ENCODE results near the gene WDFY4.

WDFY4 gene

DNA sequence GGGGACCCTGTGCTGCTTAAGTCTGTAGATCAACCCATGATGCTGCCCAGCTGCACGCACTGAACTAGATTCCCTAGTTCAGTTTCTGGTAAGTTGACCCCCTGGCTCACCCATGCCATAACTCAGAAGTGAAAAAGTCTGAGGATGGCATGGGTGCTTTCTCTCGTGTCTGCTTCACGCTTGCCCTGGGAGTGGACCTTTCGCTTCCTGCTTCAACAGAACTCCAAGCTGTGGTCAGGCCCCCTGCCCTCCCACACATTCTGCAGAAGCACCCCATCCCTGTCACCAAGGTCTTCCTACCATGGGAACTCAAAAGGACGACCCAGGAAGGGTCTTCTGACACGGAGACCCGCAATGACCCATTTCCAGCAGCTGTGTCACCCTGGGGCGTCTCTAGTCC is 215.1 kb downstream of the WDFY4 start:
- Histone ChIP-seq H3K9ac (ENCODE audit: low read depth, low read length) (no peak overlapping the region), H3K4me1 (ENCODE audit: insufficient read depth, low read length) (no peaks in the 10 kb centered on the region), H3K9me3 (ENCODE audit: control insufficient read depth, insufficient read depth, low read length) (no peaks in the 10 kb centered on the region), H3K36me3 (ENCODE audit: insufficient read depth, low read length) (no peaks in the 10 kb centered on the region)

DNA sequence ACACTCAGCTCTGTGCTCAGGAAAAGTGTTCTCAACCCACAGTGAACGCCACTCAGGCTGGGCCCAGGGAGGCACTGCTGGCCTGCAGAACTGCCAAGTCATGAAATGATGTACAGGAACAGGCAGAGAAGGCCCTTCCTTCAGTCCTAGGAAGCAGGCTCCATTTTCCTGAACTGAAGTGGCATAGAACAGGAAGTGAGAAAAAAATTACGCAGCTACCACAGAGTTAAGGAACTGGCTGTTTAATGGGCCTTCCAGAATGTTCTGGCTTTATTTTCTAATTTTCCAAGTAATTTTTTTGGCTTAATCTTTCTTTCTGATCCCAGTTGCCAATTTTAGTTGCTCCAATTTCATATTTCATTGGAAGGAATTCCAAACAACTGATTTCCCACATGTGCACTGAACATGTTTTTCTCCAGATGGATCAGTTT is 215.7 kb downstream of the WDFY4 start:
- H3K36me3 ChIP-seq (ENCODE audit: insufficient read depth, low read length) = no peaks in the 10 kb centered on the region
- H3K4me1 ChIP-seq (ENCODE audit: insufficient read depth, low read length) = no peaks in the 10 kb centered on the region
- H3K9me3 ChIP-seq (ENCODE audit: control insufficient read depth, insufficient read depth, low read length) = no peaks in the 10 kb centered on the region
- H3K9ac ChIP-seq (ENCODE audit: low read depth, low read length) = no peak overlapping the region

DNA sequence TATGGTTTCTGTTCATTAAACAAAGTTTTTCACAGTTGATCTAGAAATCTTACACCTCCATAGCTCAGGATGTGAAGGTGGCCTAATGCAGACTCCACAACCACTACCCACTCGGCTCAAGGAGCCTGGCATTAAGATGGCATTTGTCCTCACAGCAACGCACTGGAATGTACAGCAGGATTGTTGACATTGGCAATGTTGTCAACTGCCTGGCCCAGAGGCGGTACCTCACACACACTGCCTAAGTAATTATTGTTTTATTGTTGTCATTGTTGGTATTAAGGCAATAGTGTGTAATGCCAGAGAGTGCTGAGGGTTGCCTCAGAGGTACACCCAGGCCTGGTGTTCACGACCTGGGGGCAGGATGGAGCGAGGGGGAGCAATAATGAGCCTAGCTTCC is 216.6 kb downstream of the WDFY4 start:
- H3K9ac ChIP-seq (ENCODE audit: low read depth, low read length) = no peak overlapping the region

DNA sequence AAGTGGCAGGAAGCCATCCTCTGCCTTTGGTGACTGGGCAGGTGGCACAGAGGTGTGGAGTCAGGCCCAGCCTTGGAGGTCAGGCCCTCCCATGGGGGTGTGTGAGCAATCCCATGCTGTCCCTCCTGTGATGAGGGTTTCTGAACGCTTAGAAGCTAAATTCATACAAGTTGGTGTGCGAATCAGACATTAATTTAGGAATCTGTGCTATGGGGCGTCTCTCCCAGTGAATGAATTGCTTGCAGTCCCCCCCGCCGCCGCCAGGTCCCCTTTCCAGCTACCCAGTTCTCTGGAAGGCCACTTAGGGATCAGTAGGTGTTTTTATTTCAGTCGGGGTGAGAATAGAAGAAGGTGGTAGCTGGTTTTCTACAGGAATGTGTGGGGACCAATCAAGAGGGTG is 217.4 kb downstream of the WDFY4 start:
- Histone ChIP-seq H3K4me1 (ENCODE audit: insufficient read depth, low read length) (no peaks in the 10 kb centered on the region), H3K9ac (ENCODE audit: low read depth, low read length) (no peak overlapping the region), H3K36me3 (ENCODE audit: insufficient read depth, low read length) (no peaks in the 10 kb centered on the region)

More for the DNA sequence above, 216.6 kb downstream of the WDFY4 start:
- no peaks in the 10 kb centered on the region for H3K36me3 ChIP-seq (ENCODE audit: insufficient read depth, low read length)
- no peaks in the 10 kb centered on the region for H3K4me1 ChIP-seq (ENCODE audit: insufficient read depth, low read length)
- no peaks in the 10 kb centered on the region for H3K9me3 ChIP-seq (ENCODE audit: control insufficient read depth, insufficient read depth, low read length)

DNA sequence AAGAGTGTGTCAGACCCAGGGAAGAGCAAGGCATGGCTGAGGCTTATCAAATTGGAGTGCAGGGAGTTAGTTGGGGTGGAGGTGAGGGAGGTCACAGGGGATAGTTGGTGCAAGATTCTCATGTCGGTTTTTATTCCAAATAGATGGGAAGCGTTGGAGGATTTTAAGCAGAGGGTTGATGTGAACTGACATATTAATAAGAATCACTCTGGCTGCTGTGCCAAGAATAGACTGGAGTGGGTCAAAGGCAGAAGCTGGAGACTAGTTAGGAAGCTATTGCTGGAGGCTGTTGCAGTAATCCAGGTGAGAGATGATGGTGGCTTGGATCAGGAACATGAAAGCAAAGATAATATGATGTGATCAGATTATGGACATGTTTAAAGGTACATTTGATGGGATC is 218.5 kb downstream of the WDFY4 start:
- H3K9me3 ChIP-seq (ENCODE audit: control insufficient read depth, insufficient read depth, low read length) = no peaks in the 10 kb centered on the region
- H3K4me1 ChIP-seq (ENCODE audit: insufficient read depth, low read length) = no peaks in the 10 kb centered on the region
- no peak overlapping the region for H3K9ac ChIP-seq (ENCODE audit: low read depth, low read length)
- no peaks in the 10 kb centered on the region for H3K36me3 ChIP-seq (ENCODE audit: insufficient read depth, low read length)

More for the DNA sequence above, 217.4 kb downstream of the WDFY4 start:
- no peaks in the 10 kb centered on the region for H3K9me3 ChIP-seq (ENCODE audit: control insufficient read depth, insufficient read depth, low read length)

DNA sequence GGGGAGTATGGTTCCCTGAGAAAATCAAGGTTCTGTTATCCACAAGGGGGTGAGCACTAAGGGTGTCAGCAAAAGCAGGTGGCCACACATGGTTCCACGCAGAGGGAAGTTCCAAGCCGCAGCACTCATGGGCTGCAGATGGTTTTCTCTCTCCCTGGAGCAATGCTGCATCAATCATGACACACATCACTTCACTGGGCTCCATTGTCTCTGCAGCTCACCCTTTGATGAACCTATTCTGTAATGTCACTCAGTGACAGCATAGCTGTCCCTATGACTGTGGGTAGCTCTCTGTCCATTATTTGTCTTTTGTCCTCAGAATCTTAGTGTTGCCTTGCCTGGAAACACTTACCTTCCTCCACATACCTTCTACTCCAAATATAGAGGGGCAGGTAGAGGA is 220.2 kb downstream of the WDFY4 start:
- Histone ChIP-seq H3K4me1 (ENCODE audit: insufficient read depth, low read length) (no peaks in the 10 kb centered on the region), H3K9ac (ENCODE audit: low read depth, low read length) (no peak overlapping the region), H3K9me3 (ENCODE audit: control insufficient read depth, insufficient read depth, low read length) (no peaks in the 10 kb centered on the region), H3K36me3 (ENCODE audit: insufficient read depth, low read length) (no peaks in the 10 kb centered on the region)

DNA sequence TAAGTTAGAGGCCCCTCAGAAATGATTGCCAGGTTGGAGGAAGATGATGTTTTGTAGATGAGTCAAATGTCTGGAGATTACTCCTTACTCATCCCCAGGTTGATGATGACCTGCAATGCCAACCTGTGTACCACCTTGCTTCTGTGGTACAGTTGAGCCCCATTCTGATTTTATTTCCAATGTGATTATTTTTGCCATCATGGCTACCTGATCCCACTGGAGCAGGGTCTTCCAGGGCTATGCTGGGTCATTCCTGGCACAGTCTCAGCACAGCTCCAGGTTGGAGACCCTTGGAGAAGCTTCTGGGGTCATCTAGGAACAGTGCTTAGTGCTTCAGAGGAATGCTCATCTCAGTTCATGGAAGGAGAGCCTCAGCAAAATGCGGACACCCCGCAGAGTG is 220.6 kb downstream of the WDFY4 start:
- Histone ChIP-seq H3K9ac (ENCODE audit: low read depth, low read length) (no peak overlapping the region), H3K36me3 (ENCODE audit: insufficient read depth, low read length) (no peaks in the 10 kb centered on the region), H3K4me1 (ENCODE audit: insufficient read depth, low read length) (no peaks in the 10 kb centered on the region), H3K9me3 (ENCODE audit: control insufficient read depth, insufficient read depth, low read length) (no peaks in the 10 kb centered on the region)

DNA sequence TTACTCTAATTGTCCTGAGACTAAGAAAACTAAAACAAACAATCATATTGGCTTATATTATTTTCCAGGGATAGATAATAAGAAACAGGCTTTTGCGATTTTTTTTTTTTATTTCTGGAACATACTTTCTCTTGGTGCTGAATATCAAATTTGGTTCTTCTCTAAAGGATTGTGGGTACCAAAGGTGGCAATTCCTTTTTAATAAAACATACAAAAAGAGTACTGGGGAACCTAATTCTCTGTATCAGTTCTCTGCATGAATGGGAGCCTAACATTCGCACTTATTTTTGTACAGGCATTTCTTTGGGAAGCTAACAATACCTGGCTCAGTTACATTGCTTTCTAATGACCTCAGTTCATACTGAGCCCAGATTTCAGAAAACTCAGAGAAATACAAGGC is 222.2 kb downstream of the WDFY4 start:
- Histone ChIP-seq H3K36me3 (ENCODE audit: insufficient read depth, low read length) (no peaks in the 10 kb centered on the region), H3K9ac (ENCODE audit: low read depth, low read length) (no peak overlapping the region), H3K9me3 (ENCODE audit: control insufficient read depth, insufficient read depth, low read length) (no peaks in the 10 kb centered on the region), H3K4me1 (ENCODE audit: insufficient read depth, low read length) (no peaks in the 10 kb centered on the region)

DNA sequence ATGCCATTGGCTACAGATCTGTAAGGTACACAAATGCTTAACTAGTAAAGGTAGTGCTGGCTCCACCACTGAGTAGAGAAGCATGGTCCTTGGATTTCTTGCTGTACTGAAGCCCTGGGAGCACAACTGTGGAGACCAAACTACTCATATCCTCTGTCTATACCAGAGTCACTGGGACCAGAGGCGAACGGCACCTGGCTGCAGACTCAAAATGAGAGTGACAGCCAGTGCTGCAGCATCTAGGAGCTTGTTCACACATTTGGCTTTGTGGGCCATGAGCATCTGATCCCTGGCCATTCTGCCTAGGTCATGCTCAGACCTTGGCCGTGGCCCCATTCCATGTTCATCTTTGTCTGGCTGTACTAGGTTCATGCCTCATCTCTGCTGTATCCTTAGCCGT is 223.1 kb downstream of the WDFY4 start:
- no peaks in the 10 kb centered on the region for H3K9me3 ChIP-seq (ENCODE audit: control insufficient read depth, insufficient read depth, low read length)

DNA sequence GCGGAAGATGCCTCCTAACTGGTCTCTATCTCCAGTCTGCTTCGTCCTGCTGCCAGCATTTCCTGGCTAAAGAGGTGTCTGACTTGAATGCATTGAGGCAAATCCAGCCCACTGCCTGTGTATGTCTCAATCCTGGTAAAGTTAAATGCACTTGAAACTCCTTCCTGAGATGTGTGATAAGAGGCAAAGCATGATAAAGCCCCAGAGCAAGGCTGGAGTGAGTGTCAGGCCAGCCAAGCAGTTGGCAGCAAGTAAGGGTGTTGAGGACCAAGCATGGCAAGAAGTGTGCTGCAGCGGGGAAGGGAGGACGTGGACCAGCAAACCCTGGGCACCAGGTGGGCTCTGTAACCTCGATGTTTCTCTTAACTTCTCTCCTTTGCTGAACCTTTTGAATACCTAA is 225.9 kb downstream of the WDFY4 start:
- no peaks in the 10 kb centered on the region for H3K4me1 ChIP-seq (ENCODE audit: insufficient read depth, low read length)
- H3K9me3 ChIP-seq (ENCODE audit: control insufficient read depth, insufficient read depth, low read length) = no peaks in the 10 kb centered on the region
- no peak overlapping the region for H3K9ac ChIP-seq (ENCODE audit: low read depth, low read length)
- H3K36me3 ChIP-seq (ENCODE audit: insufficient read depth, low read length) = no peaks in the 10 kb centered on the region

More for the DNA sequence above, 223.1 kb downstream of the WDFY4 start:
- Histone ChIP-seq H3K4me1 (ENCODE audit: insufficient read depth, low read length) (no peaks in the 10 kb centered on the region), H3K9ac (ENCODE audit: low read depth, low read length) (no peak overlapping the region), H3K36me3 (ENCODE audit: insufficient read depth, low read length) (no peaks in the 10 kb centered on the region)

DNA sequence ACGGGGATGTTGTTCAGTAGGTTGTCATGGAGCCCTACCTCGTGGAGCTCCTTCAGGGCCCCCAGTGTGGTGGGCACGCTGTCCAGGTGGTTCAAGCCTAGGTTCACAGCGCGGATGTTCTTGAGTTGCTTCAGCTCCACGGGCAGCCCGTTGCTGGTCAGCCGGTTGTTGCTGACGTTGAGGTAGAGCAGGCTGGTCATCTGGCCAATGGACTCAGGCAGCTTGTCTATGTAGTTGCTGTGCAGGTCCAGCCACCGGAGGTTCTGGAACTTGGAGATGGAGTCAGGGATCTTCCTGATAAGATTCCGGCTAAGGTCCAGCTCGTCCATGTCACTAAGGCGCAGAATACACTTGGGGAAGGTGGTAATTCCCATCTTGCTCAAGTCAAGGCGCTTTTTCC is 229.0 kb downstream of the WDFY4 start:
- Histone ChIP-seq H3K4me1 (ENCODE audit: insufficient read depth, low read length) (no peaks in the 10 kb centered on the region), H3K9me3 (ENCODE audit: control insufficient read depth, insufficient read depth, low read length) (no peaks in the 10 kb centered on the region), H3K36me3 (ENCODE audit: insufficient read depth, low read length) (no peaks in the 10 kb centered on the region), H3K9ac (ENCODE audit: low read depth, low read length) (no peak overlapping the region)

DNA sequence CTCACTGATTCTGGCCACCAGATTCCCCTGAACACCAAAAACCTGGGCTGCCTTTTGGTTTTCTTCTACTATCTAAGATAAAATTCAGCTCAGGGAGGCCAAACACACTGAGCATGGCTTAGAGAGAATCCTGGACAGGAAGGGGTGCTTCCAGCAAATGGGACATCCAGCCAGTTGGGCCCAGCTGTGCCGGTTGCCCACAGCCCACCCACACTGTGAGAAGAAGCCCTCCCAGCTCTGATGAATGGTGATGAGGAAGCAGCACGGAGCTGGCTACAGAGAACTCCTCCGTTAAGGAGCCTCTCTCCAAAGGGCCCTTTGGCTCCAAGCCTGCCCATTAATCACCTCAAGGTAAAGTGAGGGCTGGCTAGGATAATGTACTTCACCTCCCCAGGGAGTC is 239.1 kb downstream of the WDFY4 start:
- H3K9ac ChIP-seq (ENCODE audit: low read depth, low read length) = no peak overlapping the region
- H3K36me3 ChIP-seq (ENCODE audit: insufficient read depth, low read length) = no peaks in the 10 kb centered on the region
- no peaks in the 10 kb centered on the region for H3K4me1 ChIP-seq (ENCODE audit: insufficient read depth, low read length)
- no peaks in the 10 kb centered on the region for H3K9me3 ChIP-seq (ENCODE audit: control insufficient read depth, insufficient read depth, low read length)

DNA sequence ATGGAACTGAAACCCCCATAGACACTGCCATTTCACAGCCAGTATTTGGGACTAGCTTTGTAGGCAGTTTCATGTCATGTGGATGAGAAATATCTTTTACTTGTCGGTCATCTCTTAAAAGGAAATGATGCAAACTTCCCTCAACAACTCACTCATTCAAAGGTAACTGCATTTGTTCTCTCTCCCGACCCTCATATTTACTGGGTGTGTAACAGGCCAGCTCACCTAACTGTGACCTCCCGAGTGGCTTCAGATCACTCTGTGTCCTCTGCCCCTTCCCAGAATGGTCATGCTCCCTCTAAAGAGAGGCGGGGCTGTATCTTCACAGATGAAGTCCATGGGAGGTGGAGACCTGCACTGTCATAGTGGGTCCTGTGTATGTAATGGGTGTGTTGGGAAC is 240.3 kb downstream of the WDFY4 start:
- Histone ChIP-seq H3K9me3 (ENCODE audit: control insufficient read depth, insufficient read depth, low read length) (no peaks in the 10 kb centered on the region), H3K9ac (ENCODE audit: low read depth, low read length) (no peak overlapping the region), H3K4me1 (ENCODE audit: insufficient read depth, low read length) (no peaks in the 10 kb centered on the region), H3K36me3 (ENCODE audit: insufficient read depth, low read length) (no peaks in the 10 kb centered on the region)

DNA sequence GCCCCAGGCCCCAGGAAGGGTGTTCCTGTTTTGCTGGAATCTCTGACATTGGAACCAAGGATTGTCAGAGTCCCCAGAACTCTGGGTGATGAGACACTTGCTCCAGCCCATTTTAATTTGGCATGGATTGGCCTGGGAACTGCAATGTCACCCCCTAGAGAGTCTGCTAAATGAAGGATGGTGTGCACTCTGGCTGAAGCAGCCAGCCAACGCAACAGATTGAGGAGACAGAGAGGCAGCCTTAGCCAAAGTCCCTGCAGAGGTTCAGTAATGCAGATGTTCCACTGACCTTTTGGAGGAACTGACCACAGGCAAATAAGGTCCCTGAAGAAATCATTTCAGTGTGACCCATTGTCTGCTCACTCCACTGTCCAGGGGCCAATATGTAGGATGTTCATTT is 241.6 kb downstream of the WDFY4 start:
- no peak overlapping the region for H3K9ac ChIP-seq (ENCODE audit: low read depth, low read length)
- 0 out of 2 replicates have a peak, but pooled peaks cover 4% of the 10 kb centered on the region for H3K4me1 ChIP-seq (ENCODE audit: insufficient read depth, low read length)
- no peaks in the 10 kb centered on the region for H3K36me3 ChIP-seq (ENCODE audit: insufficient read depth, low read length)
- no peaks in the 10 kb centered on the region for H3K9me3 ChIP-seq (ENCODE audit: control insufficient read depth, insufficient read depth, low read length)

DNA sequence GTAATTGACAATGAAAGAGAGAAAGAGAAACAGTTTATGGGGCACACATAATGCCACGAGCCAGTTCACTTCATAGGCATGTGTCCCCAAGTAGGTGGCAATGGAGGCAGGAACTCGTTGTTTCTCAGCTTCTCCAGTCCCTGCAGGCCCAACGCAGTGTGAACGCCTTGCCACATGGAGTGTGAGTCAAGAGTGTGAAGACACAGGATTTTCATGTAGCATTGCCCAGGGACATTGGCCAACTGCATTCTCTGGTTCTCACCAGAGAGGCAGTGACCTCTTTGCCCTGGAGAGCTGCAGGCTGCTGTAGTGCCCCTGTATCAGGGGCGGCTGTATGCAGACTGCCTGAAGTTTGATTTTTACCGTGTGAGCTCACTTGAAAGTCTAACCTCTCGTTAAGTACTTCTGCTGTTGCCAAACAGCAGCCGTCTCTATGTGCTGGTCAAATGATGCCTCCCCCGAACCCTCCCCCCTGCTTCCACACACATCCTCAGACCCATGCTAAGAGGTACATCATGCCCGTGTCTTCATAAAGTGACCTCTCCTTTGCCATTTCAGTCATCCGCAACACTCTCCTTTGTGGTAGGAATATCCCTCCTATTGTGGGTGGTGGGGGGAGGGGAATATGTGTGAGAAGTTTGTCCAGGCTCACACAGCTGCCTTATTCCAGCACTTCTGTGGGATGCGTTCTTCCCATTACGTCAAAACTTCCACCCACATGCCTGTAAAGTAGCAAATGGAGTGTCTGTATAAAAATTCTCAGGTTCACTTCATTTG is 242.3 kb downstream of the WDFY4 start:
- no peaks in the 10 kb centered on the region for H3K36me3 ChIP-seq (ENCODE audit: insufficient read depth, low read length)
- 0 out of 2 replicates have a peak, but pooled peaks cover 4% of the 10 kb centered on the region for H3K4me1 ChIP-seq (ENCODE audit: insufficient read depth, low read length)
- no peaks in the 10 kb centered on the region for H3K9me3 ChIP-seq (ENCODE audit: control insufficient read depth, insufficient read depth, low read length)
- no peak overlapping the region for H3K9ac ChIP-seq (ENCODE audit: low read depth, low read length)
